ENCODE results near the gene CA11. TPM values are rescaled to one million over a fixed set of nuclear protein-coding genes. Genes with fewer than 3 reads are reported as not detected.

Gene CA11
- total RNA-seq, 4 donors from 2014 or later, result 4.6 to 13.4 (median 6.3) TPM

GRCh38 chr19:48670699-48671445 lies 24.9 kb upstream of the CA11 start:
- Histone ChIP-seq H3K4me1 (peaks cover 6 to 7% of the 10 kb centered on the region in 2 donors), H3K9me3 (no peaks in the 10 kb centered on the region), H3K27me3 (no peaks in the 10 kb centered on the region), H3K27ac (no peak overlapping the region), H3K4me3 (replicated peaks in 1 of 3) (no peak overlapping the region), H3K36me3 (no peaks in the 10 kb centered on the region)
- intact Hi-C loops (cut with DNase I), result no loop called here
- no peak for DNase-seq
- 80% methylated on average over 11 to 21 of the region's 21 CpGs for WGBS, 2 donors
- no peak for TF ChIP-seq CTCF (IDR thresholded peaks at IDR 0.05)
- no peak for TF ChIP-seq POLR2A (IDR thresholded peaks at IDR 0.05)

- WGBS, 2 donors, result 93 to 97% methylated on average over 20 to 26 of the region's 26 CpGs
- H3K36me3 ChIP-seq, result no peaks in the 10 kb centered on the region
- no peaks in the 10 kb centered on the region for H3K9me3 ChIP-seq
- no peak overlapping the region for H3K27ac ChIP-seq
- peaks cover 0 to under 1% of the 10 kb centered on the region in 2 donors for H3K4me1 ChIP-seq
- TF ChIP-seq POLR2A (IDR thresholded peaks at IDR 0.05) (no peak), CTCF (IDR thresholded peaks at IDR 0.05) (no peak)
- H3K4me3 ChIP-seq (replicated peaks in 1 of 3), result no peak overlapping the region
- intact Hi-C loops (cut with DNase I), result no loop called here
- no peak for DNase-seq
- H3K27me3 ChIP-seq, result no peaks in the 10 kb centered on the region
These were observed 24.1 kb upstream of the CA11 start for GRCh38 chr19:48669903-48670668.

GRCh38 chr19:48668761-48669160 lies 22.8 kb upstream of the CA11 start:
- H3K9me3 ChIP-seq, result no peaks in the 10 kb centered on the region
- H3K27me3 ChIP-seq, result no peaks in the 10 kb centered on the region
- H3K27ac ChIP-seq, result no peak overlapping the region
- no peaks in the 10 kb centered on the region for H3K36me3 ChIP-seq
- TF ChIP-seq CTCF (IDR thresholded peaks at IDR 0.05) (no peak), POLR2A (IDR thresholded peaks at IDR 0.05) (no peak)
- H3K4me3 ChIP-seq (replicated peaks in 1 of 3), result no peak overlapping the region
- 87 to 98% methylated on average over 2 of the region's 2 CpGs for WGBS, 2 donors
- intact Hi-C loops (cut with DNase I), result no loop called here
- no peak for DNase-seq
- no peaks in the 10 kb centered on the region for H3K4me1 ChIP-seq

GRCh38 chr19:48668332-48668731 lies 22.3 kb upstream of the CA11 start:
- Histone ChIP-seq H3K36me3 (no peaks in the 10 kb centered on the region), H3K4me3 (replicated peaks in 1 of 3) (no peak overlapping the region), H3K27ac (no peak overlapping the region), H3K27me3 (no peaks in the 10 kb centered on the region), H3K4me1 (no peaks in the 10 kb centered on the region), H3K9me3 (no peaks in the 10 kb centered on the region)
- intact Hi-C loops (cut with DNase I), result no loop called here
- 71 to 85% methylated on average over 3 of the region's 3 CpGs for WGBS, 2 donors
- TF ChIP-seq CTCF (IDR thresholded peaks at IDR 0.05), result no peak
- TF ChIP-seq POLR2A (IDR thresholded peaks at IDR 0.05), result no peak
- no peak for DNase-seq

- H3K4me3 ChIP-seq (replicated peaks in 1 of 3), result no peak overlapping the region
- H3K27ac ChIP-seq, result no peak overlapping the region
- H3K36me3 ChIP-seq, result no peaks in the 10 kb centered on the region
- TF ChIP-seq POLR2A (IDR thresholded peaks at IDR 0.05) (no peak), CTCF (IDR thresholded peaks at IDR 0.05) (no peak)
- no peaks in the 10 kb centered on the region for H3K27me3 ChIP-seq
- H3K4me1 ChIP-seq, result peaks cover 0 to 3% of the 10 kb centered on the region in 2 donors
- 91 to 93% methylated on average over 6 of the region's 6 CpGs for WGBS, 2 donors
- no peaks in the 10 kb centered on the region for H3K9me3 ChIP-seq
- no peak for DNase-seq
- intact Hi-C loops (cut with DNase I), result loop anchor here (2.0 kb wide), 1 partner anchor 39 kb away; no protein-coding TSS in a partner anchor
These were observed 19.8 kb upstream of the CA11 start for GRCh38 chr19:48665786-48666185.
